SK-N-MC (cell line): ENCODE data around the gene S100A14.
"Not testable (repeated sequence)": the region's sequence is repeated elsewhere in the genome, so short reads cannot be mapped to it uniquely, and the experiment has no call there.

Experiments
- DNase-seq: peaks from one replicate; pipeline ENCODE4 v3.0.0-alpha.2; 2011; ENCODE audit warnings: low read depth, low spot score
- H3K27ac ChIP-seq: fragments of 200-600 bp; sonication (generic); 2 replicates; pipeline ENCODE4 v1.5.1; 2016; ENCODE audit warnings: mixed run types
- H3K36me3 ChIP-seq: fragments of 200-600 bp; sonication (generic); 2 replicates; pipeline ENCODE4 v1.6.1; 2017; ENCODE audit warnings: antibody characterized with exemption, low read length, mixed read lengths; ENCODE audit not compliant: insufficient read depth
- H3K4me3 ChIP-seq: fragments of 200-600 bp; sonication (generic); 2 replicates; pipeline ENCODE4 v1.5.1; 2016
- H3K9ac ChIP-seq: fragments of 200-600 bp; sonication (generic); 2 replicates; pipeline ENCODE4 v1.8.0; 2017; ENCODE audit warnings: mixed run types, mixed read lengths; ENCODE audit not compliant: insufficient read length
- H3K9me3 ChIP-seq: fragments of 200-600 bp; sonication (generic); 2 replicates; pipeline ENCODE4 v1.6.1; 2017; ENCODE audit warnings: low read depth, mild to moderate bottlenecking, antibody characterized with exemption, low read length, moderate library complexity, mixed read lengths
- EZH2 ChIP-seq: fragments of 200-600 bp; sonication (generic); IDR thresholded peaks from one replicate; pipeline ENCODE4 v1.6.1; 2017; ENCODE audit warnings: antibody characterized with exemption
- FOXP2 ChIP-seq: optimal IDR thresholded peaks from 2 replicates; pipeline ENCODE3; 2011; ENCODE audit warnings: mild to moderate bottlenecking, moderate library complexity; ENCODE audit not compliant: insufficient read depth; ENCODE audit errors: extremely low read length, control extremely low read depth
- POLR2AphosphoS5 ChIP-seq: IDR thresholded peaks from 2 replicates; pipeline ENCODE4 v1.6.1; 2012; ENCODE audit warnings: mild to moderate bottlenecking, low read depth, low read length, borderline replicate concordance

The S100A14 gene

DNA sequence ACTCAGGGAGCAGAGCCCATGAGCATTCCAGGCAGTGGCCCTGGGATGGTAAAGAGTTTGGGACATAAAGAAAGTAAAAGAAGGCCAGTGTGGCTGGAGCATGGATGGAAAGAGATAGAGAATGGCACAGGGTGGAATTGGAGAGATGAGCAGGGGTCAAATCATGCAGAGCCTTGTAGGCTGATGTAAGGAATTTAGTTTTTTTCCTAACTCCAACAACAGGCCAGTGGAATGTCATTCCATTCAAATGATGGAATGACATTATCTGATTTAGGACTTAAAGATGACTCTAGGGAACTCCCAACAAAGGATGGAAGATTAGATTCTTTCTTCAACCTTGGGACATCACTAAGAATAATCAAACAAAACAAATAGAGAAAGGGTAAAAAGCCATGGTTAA, 37.6 kb downstream of the S100A14 start:
- Histone ChIP-seq H3K36me3 (no peaks in the 10 kb centered on the region), H3K4me3 (no peak overlapping the region), H3K9ac (no peak overlapping the region), H3K9me3 (no peaks in the 10 kb centered on the region), H3K27ac (no peak overlapping the region)
- DNase-seq = no peak
- TF ChIP-seq EZH2 = no peak
- TF ChIP-seq FOXP2 = no peak
- no peak for TF ChIP-seq POLR2AphosphoS5

DNA sequence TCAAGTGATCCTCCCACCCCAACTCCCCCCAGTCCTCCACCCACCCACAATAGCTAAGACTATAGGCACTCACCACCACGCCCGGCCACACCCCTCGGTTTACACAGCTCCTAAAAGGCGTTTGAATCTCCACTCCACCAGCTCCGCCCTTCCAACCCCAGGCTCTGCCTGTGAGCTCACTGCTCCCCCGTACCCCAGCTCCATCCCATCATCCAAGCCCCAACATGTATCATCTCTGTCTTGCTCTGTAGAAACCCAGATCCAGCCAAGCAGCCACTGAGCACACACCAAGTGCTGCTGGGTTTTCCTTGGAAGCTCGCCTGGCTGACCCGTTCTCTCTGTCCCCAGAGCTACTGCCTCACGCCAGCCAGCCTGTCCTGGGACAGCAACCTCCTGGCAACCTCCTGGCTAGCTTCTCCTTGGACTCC, 38.5 kb downstream of the S100A14 start:
- H3K4me3 ChIP-seq = no peak overlapping the region
- no peak for DNase-seq
- no peak overlapping the region for H3K27ac ChIP-seq
- H3K36me3 ChIP-seq = no peaks in the 10 kb centered on the region
- TF ChIP-seq EZH2 = no peak
- TF ChIP-seq FOXP2 = no peak
- TF ChIP-seq POLR2AphosphoS5 = no peak
- H3K9me3 ChIP-seq = no peaks in the 10 kb centered on the region
- no peak overlapping the region for H3K9ac ChIP-seq

DNA sequence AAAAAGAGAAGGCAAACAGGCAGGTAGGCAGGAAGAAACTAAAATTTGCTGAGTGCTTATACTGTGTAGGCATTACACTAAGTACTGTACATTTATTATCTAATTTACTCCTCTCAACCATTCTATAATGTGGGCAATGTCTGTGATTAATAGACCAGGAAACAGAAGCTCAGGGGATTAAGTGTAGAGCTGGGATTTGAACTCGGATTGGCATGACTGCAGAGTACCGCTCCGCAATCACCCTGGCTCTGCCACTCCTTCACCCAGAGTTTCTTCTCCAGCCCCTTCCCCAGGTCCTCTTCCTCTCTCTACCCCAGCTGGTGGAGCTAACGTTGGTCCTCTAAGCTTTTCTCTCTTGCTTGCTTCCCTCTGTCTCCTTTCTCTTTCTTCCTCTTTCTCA, 39.0 kb downstream of the S100A14 start:
- Histone ChIP-seq H3K4me3 (no peak overlapping the region), H3K9ac (no peak overlapping the region), H3K27ac (no peak overlapping the region), H3K9me3 (no peaks in the 10 kb centered on the region), H3K36me3 (no peaks in the 10 kb centered on the region)
- TF ChIP-seq POLR2AphosphoS5 = no peak
- TF ChIP-seq FOXP2 = no peak
- no peak for TF ChIP-seq EZH2
- no peak for DNase-seq

DNA sequence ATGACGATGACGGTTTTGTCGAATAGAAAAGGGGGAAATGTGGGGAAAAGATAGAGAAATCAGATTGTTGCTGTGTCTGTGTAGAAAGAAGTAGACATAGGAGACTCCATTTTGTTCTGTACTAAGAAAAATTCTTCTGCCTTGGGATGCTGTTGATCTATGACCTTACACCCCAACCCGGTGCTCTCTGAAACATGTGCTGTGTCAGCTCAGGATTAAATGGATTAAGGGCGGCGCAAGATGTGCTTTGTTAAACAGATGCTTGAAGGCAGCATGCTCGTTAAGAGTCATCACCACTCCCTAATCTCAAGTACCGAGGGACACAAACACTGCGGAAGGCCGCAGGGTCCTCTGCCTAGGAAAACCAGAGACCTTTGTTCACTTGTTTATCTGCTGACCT, 40.6 kb downstream of the S100A14 start:
- H3K27ac ChIP-seq, H3K36me3 ChIP-seq, H3K4me3 ChIP-seq, DNase-seq, H3K9ac ChIP-seq, H3K9me3 ChIP-seq: not testable (repeated sequence)

DNA sequence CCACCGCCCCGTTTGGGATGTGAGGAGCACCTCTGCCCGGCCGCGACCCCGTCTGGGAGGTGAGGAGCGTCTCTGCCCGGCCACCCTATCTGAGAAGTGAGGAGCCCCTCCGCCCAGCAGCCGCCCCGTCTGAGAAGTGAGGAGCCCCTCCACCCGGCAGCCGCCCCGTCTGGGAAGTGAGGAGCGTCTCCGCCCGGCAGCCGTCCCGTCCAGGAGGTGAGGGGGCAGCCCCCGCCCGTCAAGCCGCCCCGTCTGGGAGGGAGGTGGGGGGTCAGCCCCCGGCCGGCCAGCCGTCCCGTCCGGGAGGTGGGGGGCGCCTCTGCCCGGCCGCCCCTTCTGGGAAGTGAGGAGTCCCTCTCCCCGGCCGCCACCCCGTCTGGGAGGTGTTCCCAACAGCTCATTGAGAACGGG, 41.0 kb downstream of the S100A14 start:
- not testable (repeated sequence) for H3K9ac ChIP-seq, H3K4me3 ChIP-seq, H3K27ac ChIP-seq, H3K36me3 ChIP-seq, DNase-seq, H3K9me3 ChIP-seq

DNA sequence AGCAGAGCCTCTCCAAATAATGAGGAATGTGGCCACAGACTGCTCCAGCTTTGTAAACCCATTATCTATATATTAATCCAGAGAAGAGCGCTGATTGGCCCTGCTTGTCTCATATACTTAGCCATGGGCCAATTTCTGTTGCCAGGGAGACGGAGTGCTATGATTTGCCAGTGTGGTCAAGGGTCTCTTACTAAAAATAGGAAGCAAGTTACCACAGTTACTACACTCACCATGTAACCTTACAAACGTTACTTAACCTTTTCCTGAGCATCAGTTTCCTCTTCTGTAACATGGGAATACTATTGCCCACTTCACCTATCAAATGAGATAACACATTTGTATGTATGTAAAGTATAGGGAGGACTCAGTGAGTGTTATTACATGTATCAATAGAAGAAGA, 42.8 kb downstream of the S100A14 start:
- Histone ChIP-seq H3K9ac (no peak overlapping the region), H3K27ac (no peak overlapping the region), H3K4me3 (no peak overlapping the region), H3K36me3 (no peaks in the 10 kb centered on the region), H3K9me3 (no peaks in the 10 kb centered on the region)
- DNase-seq = no peak
- TF ChIP-seq FOXP2 (no peak), POLR2AphosphoS5 (no peak), EZH2 (no peak)

DNA sequence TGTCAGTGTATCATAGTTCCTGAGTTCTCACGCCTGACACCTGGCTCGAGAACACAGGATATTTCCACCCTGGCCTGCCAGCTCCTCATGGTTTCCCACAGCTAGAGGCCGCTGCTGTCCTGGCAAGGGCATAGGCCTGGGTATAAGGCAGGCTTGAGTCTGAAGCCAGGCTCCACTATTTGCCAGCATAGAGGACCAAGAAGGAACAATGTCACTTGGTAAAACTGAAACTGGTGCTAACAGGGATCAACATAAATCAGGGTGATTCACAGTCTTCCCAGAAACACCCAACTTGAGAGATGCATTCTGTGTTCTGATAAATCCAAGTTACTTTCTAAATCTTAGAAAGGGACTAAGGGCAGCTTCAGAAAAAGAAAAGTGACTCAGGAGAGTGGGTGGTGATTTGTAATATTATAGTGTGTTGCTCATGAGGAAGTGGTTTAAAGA, 43.5 kb downstream of the S100A14 start:
- TF ChIP-seq FOXP2 = no peak
- no peak for TF ChIP-seq EZH2
- no peak for TF ChIP-seq POLR2AphosphoS5
- H3K9ac ChIP-seq = no peak overlapping the region
- H3K27ac ChIP-seq = no peak overlapping the region
- H3K9me3 ChIP-seq = no peaks in the 10 kb centered on the region
- H3K4me3 ChIP-seq = no peak overlapping the region
- DNase-seq = no peak
- no peaks in the 10 kb centered on the region for H3K36me3 ChIP-seq

DNA sequence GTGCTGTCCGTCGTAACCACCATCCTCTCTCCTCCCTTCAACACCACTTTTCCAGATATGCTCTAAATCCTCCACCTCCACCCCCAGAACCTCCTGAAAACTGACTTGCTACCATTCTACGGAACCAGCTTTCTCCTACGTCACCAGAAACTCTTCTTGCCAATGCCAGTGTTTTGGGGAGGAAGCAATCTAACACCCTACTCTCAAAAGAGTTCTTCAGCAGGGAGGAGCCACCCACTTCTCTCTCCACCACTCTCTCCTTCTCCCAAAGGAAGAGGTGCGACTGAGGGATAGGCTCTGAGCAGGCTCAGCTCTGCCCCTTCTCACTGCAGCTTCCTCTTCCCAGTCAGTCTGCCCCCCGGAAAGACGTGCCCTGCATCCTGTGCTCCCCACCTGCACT, 44.4 kb downstream of the S100A14 start:
- Histone ChIP-seq H3K9me3 (no peaks in the 10 kb centered on the region), H3K4me3 (no peak overlapping the region), H3K27ac (no peak overlapping the region), H3K9ac (no peak overlapping the region), H3K36me3 (no peaks in the 10 kb centered on the region)
- TF ChIP-seq FOXP2 = no peak
- no peak for TF ChIP-seq POLR2AphosphoS5
- no peak for TF ChIP-seq EZH2
- no peak for DNase-seq

DNA sequence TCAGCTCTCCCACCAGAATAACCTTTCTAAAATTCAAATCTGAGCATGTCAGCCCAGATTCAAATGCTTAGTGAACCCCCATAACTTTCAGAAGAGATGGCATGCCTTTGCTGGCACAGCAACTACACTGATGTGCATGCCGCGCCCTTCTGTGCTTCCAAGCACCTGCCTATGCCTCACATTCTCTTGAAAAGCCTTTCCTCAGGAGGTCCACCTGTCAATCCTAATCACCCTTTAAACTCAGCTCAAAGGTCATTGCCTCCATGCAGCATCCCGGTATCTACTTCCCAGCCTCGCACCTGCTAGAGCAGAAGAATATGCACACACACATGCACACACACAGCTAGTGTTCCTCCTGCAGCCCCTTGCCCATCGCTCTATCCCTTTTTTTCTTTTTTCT, 45.3 kb downstream of the S100A14 start:
- Histone ChIP-seq H3K4me3 (no peak overlapping the region), H3K27ac (no peak overlapping the region), H3K9ac (no peak overlapping the region), H3K36me3 (no peaks in the 10 kb centered on the region), H3K9me3 (no peaks in the 10 kb centered on the region)
- TF ChIP-seq POLR2AphosphoS5 (no peak), FOXP2 (no peak), EZH2 (no peak)
- DNase-seq = no peak
